HCT116 (cell line): ENCODE results near the gene RTL9. TPM values are rescaled to one million over a fixed set of nuclear protein-coding genes. Genes with fewer than 3 reads are reported as not detected.

Experiments used
- ATAC-seq: fragments of 200-7000 bp; cut with Tn5 transposase; 2 replicates; pipeline ENCODE4 v1.9.1; 2020; ENCODE audit warnings: mild to moderate bottlenecking, moderate library complexity
- BruUV-seq: library from RNA; stranded (reverse); fragments of 400-500 nt; replicated peaks from 2 replicates; lab custom pipeline; 2021; lab: Mats Ljungman, UMichigan
- CTCF ChIA-PET: fragments of 300-600 bp; sonication (Branson Sonifier 250); formaldehyde crosslinking; loops from one replicate; lab custom pipeline; 2021; ENCODE audit warnings: antibody characterized with exemption; lab: Charles Lee
- POLR2A ChIA-PET: fragments of 300-600, 350-600 bp; sonication (Branson Sonifier 250); formaldehyde crosslinking; loops from one replicate; lab custom pipeline; 2021; ENCODE audit warnings: antibody characterized with exemption; lab: Charles Lee
- RAD21 ChIA-PET, 2 experiments: fragments of 300-600 bp; sonication (Branson Sonifier 250); formaldehyde crosslinking; loops; one replicate each; lab custom pipeline; 2023; ENCODE audit warnings: low total read pairs in 2 of 2; ENCODE audit not compliant: uncharacterized antibody in 2 of 2, unreplicated experiment in 2 of 2, low non-redundant PET in 1 of 2; lab: Charles Lee
- DNase-seq: peaks from one replicate; pipeline ENCODE4 v3.0.0-alpha.2; 2010; ENCODE audit warnings: low read depth, low spot score
- H2AFZ ChIP-seq: fragments of 200-600 bp; shearing (Covaris generic), sonication (generic); 2 replicates; pipeline ENCODE4 v1.6.1; 2017; ENCODE audit warnings: low read depth, mixed run types, mixed read lengths, antibody characterized with exemption, low read length; ENCODE audit not compliant: poor library complexity, severe bottlenecking
- H3K27ac ChIP-seq: 2 replicates; pipeline ENCODE4 v1.5.1; 2012; ENCODE audit warnings: low read depth, low read length
- H3K27me3 ChIP-seq: fragments of 200-600 bp; sonication (generic); 2 replicates; pipeline ENCODE4 v1.6.1; 2016; ENCODE audit warnings: mixed run types, low read length, mixed read lengths; ENCODE audit not compliant: insufficient read depth
- H3K36me3 ChIP-seq, 2 experiments: fragments of 200-500 bp in 1 of 2; fragments of 200-600 bp in 1 of 2; sonication (Bioruptor generic) in 1 of 2; sonication (generic) in 1 of 2; 2 replicates each; pipeline versions ENCODE4 v1.5.1 to v1.6.1; 2014 to 2016; ENCODE audit warnings: low read length in 2 of 2, inconsistent platforms in 1 of 2, mixed read lengths in 1 of 2, mixed run types in 1 of 2; ENCODE audit not compliant: insufficient read depth in 2 of 2, control insufficient read depth in 1 of 2
- H3K4me1 ChIP-seq, 2 experiments: fragments of 200-600 bp in 1 of 2; sonication (generic) in 1 of 2; 2 replicates each; pipeline versions ENCODE4 v1.5.1 to v1.6.1; 2012 to 2017; ENCODE audit warnings: low read length in 2 of 2, inconsistent platforms in 1 of 2, mild to moderate bottlenecking in 1 of 2, mixed read lengths in 1 of 2, mixed run types in 1 of 2, moderate library complexity in 1 of 2; ENCODE audit not compliant: insufficient read depth in 2 of 2, control insufficient read depth in 1 of 2
- H3K4me2 ChIP-seq: fragments of 200-600 bp; sonication (generic); 2 replicates; pipeline ENCODE4 v1.6.1; 2017; ENCODE audit warnings: mixed run types, low read length, mixed read lengths
- H3K4me3 ChIP-seq, 2 experiments: fragments of 200-600 bp in 1 of 2; sonication (generic) in 1 of 2; replicated peaks in 1 of 2; 2 replicates each; pipeline ENCODE4 v1.5.1; 2011 to 2016; ENCODE audit warnings: low read length in 2 of 2, control low read depth in 1 of 2, low read depth in 1 of 2, mild to moderate bottlenecking in 1 of 2, mixed read lengths in 1 of 2, mixed run types in 1 of 2
- H3K79me2 ChIP-seq: fragments of 200-600 bp; sonication (generic); 2 replicates; pipeline ENCODE4 v1.6.1; 2017; ENCODE audit warnings: mild to moderate bottlenecking, mixed run types, low read length, moderate library complexity, mixed read lengths; ENCODE audit not compliant: insufficient read depth
- H3K9ac ChIP-seq: fragments of 200-600 bp; sonication (generic); 2 replicates; pipeline ENCODE4 v1.6.1; 2016; ENCODE audit warnings: low read length, mixed read lengths
- H3K9me2 ChIP-seq: fragments of 200-600 bp; sonication (generic), shearing (Covaris generic); 2 replicates; pipeline ENCODE4 v1.6.1; 2017; ENCODE audit warnings: mixed run types, mild to moderate bottlenecking, moderate library complexity; ENCODE audit not compliant: insufficient read depth
- H3K9me3 ChIP-seq, 2 experiments: fragments of 200-500 bp in 1 of 2; fragments of 200-600 bp in 1 of 2; sonication (Bioruptor generic) in 1 of 2; sonication (generic) in 1 of 2; 2 replicates each; pipeline ENCODE4 v1.6.1; 2014 to 2017; ENCODE audit warnings: low read length in 2 of 2, mixed read lengths in 2 of 2, inconsistent platforms in 1 of 2, low read depth in 1 of 2, mild to moderate bottlenecking in 1 of 2, mixed run types in 1 of 2, moderate library complexity in 1 of 2; ENCODE audit not compliant: control insufficient read depth in 1 of 2, insufficient read depth in 1 of 2
- H4K20me1 ChIP-seq: fragments of 200-600 bp; sonication (generic), shearing (Covaris generic); 2 replicates; pipeline ENCODE4 v1.6.1; 2017; ENCODE audit warnings: mixed run types, mild to moderate bottlenecking, moderate library complexity; ENCODE audit not compliant: insufficient read depth
- ATF3 ChIP-seq: IDR thresholded peaks from 2 replicates; pipeline ENCODE4 v1.6.1; 2012
- CBX3 ChIP-seq: IDR thresholded peaks from 2 replicates; pipeline ENCODE4 v1.6.1; 2012; ENCODE audit warnings: low read depth
- CTCF ChIP-seq, 3 experiments: fragments of 200-600 bp in 1 of 3; sonication (generic) in 1 of 3; IDR thresholded peaks in 2 of 3; conservative IDR thresholded peaks in 1 of 3; 2 replicates each; pipeline ENCODE4 v1.5.1; 2012 to 2017; ENCODE audit warnings: low read depth in 2 of 3, low read length in 2 of 3, antibody characterized with exemption in 1 of 3, borderline replicate concordance in 1 of 3, control low read depth in 1 of 3, mild to moderate bottlenecking in 1 of 3, mixed read lengths in 1 of 3, mixed run types in 1 of 3, moderate library complexity in 1 of 3; ENCODE audit not compliant: insufficient read depth in 1 of 3
- ELF1 ChIP-seq: IDR thresholded peaks from 2 replicates; pipeline ENCODE4 v1.6.1; 2012; ENCODE audit warnings: low read depth, borderline replicate concordance
- EZH2phosphoT487 ChIP-seq: fragments of 200-600 bp; IDR thresholded peaks from 2 replicates; pipeline ENCODE4 v1.6.1; 2018; ENCODE audit warnings: antibody characterized with exemption, borderline replicate concordance
- FOSL1 ChIP-seq: IDR thresholded peaks from 2 replicates; pipeline ENCODE4 v1.6.1; 2012; ENCODE audit warnings: low read depth
- JUND ChIP-seq: IDR thresholded peaks from 2 replicates; pipeline ENCODE4 v1.6.1; 2012
- MAX ChIP-seq: IDR thresholded peaks from 2 replicates; pipeline ENCODE4 v1.6.1; 2012
- POLR2AphosphoS5 ChIP-seq: IDR thresholded peaks from 2 replicates; pipeline ENCODE4 v1.6.1; 2011; ENCODE audit warnings: mild to moderate bottlenecking, low read depth, low read length, moderate library complexity
- RAD21 ChIP-seq: IDR thresholded peaks from 2 replicates; pipeline ENCODE4 v1.6.1; 2012; ENCODE audit warnings: low read depth, mild to moderate bottlenecking
- SIN3A ChIP-seq: IDR thresholded peaks from 2 replicates; pipeline ENCODE4 v1.6.1; 2012; ENCODE audit warnings: low read depth
- SRF ChIP-seq: IDR thresholded peaks from 2 replicates; pipeline ENCODE4 v1.6.1; 2012; ENCODE audit warnings: low read depth
- TCF7L2 ChIP-seq: IDR thresholded peaks from 2 replicates; pipeline ENCODE4 v1.7.0; 2011; ENCODE audit warnings: borderline replicate concordance, inconsistent platforms; ENCODE audit not compliant: insufficient read depth, insufficient read length; ENCODE audit errors: extremely low read depth
- ZBTB33 ChIP-seq: IDR thresholded peaks from 2 replicates; pipeline ENCODE4 v1.6.1; 2011; ENCODE audit warnings: mild to moderate bottlenecking, low read length, moderate library complexity; ENCODE audit not compliant: insufficient replicate concordance; ENCODE audit errors: extremely low read depth
- ZFX ChIP-seq: fragments of 450-650 bp; IDR thresholded peaks from 2 replicates; pipeline ENCODE4 v1.6.1; 2017
- intact Hi-C: fragments of 100-400 bp; cut with micrococcal nuclease; formaldehyde crosslinking; loops from 2 replicates; pipeline ENCODE4 v1.10.0; 2022
- total RNA-seq: library from RNA; stranded (reverse); gene quantifications from one replicate; pipeline ENCODE4 v1.2.1, GENCODE V29; 2021; ENCODE audit not compliant: unreplicated experiment

Gene RTL9
- total RNA-seq, 1 experiment from 2014 or later: 0.10 TPM

DNA sequence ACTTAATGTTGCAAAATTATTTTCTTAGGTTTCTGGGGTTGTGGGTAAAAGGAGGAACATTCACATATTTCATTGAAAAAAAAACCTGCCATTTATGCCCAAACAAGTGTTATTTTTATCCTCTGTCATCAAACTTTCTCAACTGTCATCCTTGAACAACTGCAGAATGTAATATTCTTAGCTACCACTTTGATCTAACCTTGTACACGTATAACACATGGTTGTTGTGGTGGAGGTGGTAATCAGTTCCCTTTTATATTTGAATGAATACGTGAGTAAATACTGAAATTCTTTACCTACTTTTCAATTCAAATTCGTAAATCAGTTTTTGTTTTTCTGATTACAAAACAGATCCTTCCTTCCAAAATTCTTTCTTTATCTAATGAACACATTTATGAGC, 37.0 kb upstream of the RTL9 start:
- ATAC-seq (no peak), DNase-seq (no peak)
- no peaks in the 10 kb centered on the region for H3K9me3 ChIP-seq
- H3K4me1 ChIP-seq: peaks cover 0 to 8% of the 10 kb centered on the region in 2 experiments; a peak in 1 of 4 replicates
- H3K4me3 ChIP-seq: no peak overlapping the region
- no peak overlapping the region for H3K9ac ChIP-seq
- H3K36me3 ChIP-seq: no peaks in the 10 kb centered on the region
- H3K9me2 ChIP-seq: no peaks in the 10 kb centered on the region
- peaks cover 8% of the 10 kb centered on the region for H3K79me2 ChIP-seq
- CTCF ChIA-PET: no interaction called here
- intact Hi-C loops: no loop called here
- no TSS peak for BruUV-seq
- POLR2A ChIA-PET: no interaction called here
- H2AFZ ChIP-seq: no peak overlapping the region
- no peaks in the 10 kb centered on the region for H4K20me1 ChIP-seq
- no peak overlapping the region for H3K27ac ChIP-seq
- TF ChIP-seq EZH2phosphoT487 (no peak), ZBTB33 (no peak), TCF7L2 (no peak), MAX (no peak), ELF1 (no peak), POLR2AphosphoS5 (no peak), RAD21 (no peak), JUND (no peak), FOSL1 (no peak), CTCF (IDR thresholded peaks at IDR 0.05 in 2 of 3, conservative IDR thresholded peaks at IDR 0.05 in 1 of 3; ENCODE audit: borderline replicate concordance in 1 of 3, insufficient read depth in 1 of 3, low read depth in 2 of 3, low read length in 2 of 3) (no peak), ZFX (no peak), SIN3A (no peak), SRF (no peak), CBX3 (no peak), ATF3 (no peak)
- RAD21 ChIA-PET: no interaction called here
- H3K4me2 ChIP-seq: no peak overlapping the region
- no peaks in the 10 kb centered on the region for H3K27me3 ChIP-seq
